Liver (tissue), 9 donors: Measurements from ENCODE around the gene SLC4A3. TPM values are rescaled to one million over a fixed set of nuclear protein-coding genes. Genes with fewer than 3 reads are reported as not detected.

Experiments used
- DNase-seq: peaks from one replicate; pipeline ENCODE4 v3.0.0-alpha.2; 2017; ENCODE audit warnings: low spot score
- H3K27ac ChIP-seq, 2 donors: one replicate each; pipeline ENCODE4 v1.7.0; 2013; ENCODE audit warnings: inconsistent platforms in 2 of 2, low read length in 2 of 2, control low read depth in 1 of 2, low read depth in 1 of 2, mild to moderate bottlenecking in 1 of 2
- H3K27me3 ChIP-seq, 4 donors: one replicate each; pipeline versions ENCODE4 v1.6.1 to v1.7.0; 2013; ENCODE audit warnings: low read length in 3 of 4, inconsistent platforms in 1 of 4, mild to moderate bottlenecking in 1 of 4, moderate library complexity in 1 of 4; ENCODE audit not compliant: control insufficient read depth in 4 of 4, insufficient read depth in 4 of 4
- H3K36me3 ChIP-seq, 4 donors: one replicate each; pipeline versions ENCODE4 v1.6.1 to v1.7.0; 2013; ENCODE audit warnings: low read length in 3 of 4, mild to moderate bottlenecking in 3 of 4, low read depth in 1 of 4, moderate library complexity in 1 of 4; ENCODE audit not compliant: control insufficient read depth in 4 of 4, insufficient read depth in 3 of 4
- H3K4me1 ChIP-seq, 4 donors: one replicate each; pipeline versions ENCODE4 v1.6.1 to v1.7.0; 2013; ENCODE audit warnings: low read length in 3 of 4, mild to moderate bottlenecking in 3 of 4, moderate library complexity in 1 of 4; ENCODE audit not compliant: control insufficient read depth in 4 of 4, insufficient read depth in 4 of 4
- H3K4me3 ChIP-seq, 3 donors: one replicate each; pipeline versions ENCODE4 v1.6.1 to v1.7.0; 2013; ENCODE audit warnings: low read length in 3 of 3, control low read depth in 1 of 3, low read depth in 1 of 3, mild to moderate bottlenecking in 1 of 3
- H3K9ac ChIP-seq, 2 donors: one replicate each; pipeline ENCODE4 v1.7.0; 2013; ENCODE audit warnings: low read length in 2 of 2, mild to moderate bottlenecking in 2 of 2, moderate library complexity in 2 of 2, control low read depth in 1 of 2, low read depth in 1 of 2
- H3K9me3 ChIP-seq, 4 donors: one replicate each; pipeline versions ENCODE4 v1.6.1 to v1.7.0; 2013; ENCODE audit warnings: low read length in 3 of 4; ENCODE audit not compliant: control insufficient read depth in 4 of 4
- CTCF ChIP-seq: fragments of 150-350 bp; IDR thresholded peaks from 2 replicates; pipeline ENCODE4 v1.5.1; 2017; ENCODE audit warnings: improper control_type of control experiment, low read depth, low read length; ENCODE audit not compliant: missing input control
- EGR1 ChIP-seq, 2 donors: IDR thresholded peaks; 2 replicates each; pipeline ENCODE4 v1.6.1; 2016 to 2018; ENCODE audit warnings: antibody characterized with exemption in 2 of 2, low read depth in 2 of 2
- FOXA1 ChIP-seq: IDR thresholded peaks from 2 replicates; pipeline ENCODE4 v1.6.1; 2016; ENCODE audit warnings: antibody characterized with exemption
- FOXA2 ChIP-seq: IDR thresholded peaks from 2 replicates; pipeline ENCODE4 v1.6.1; 2016; ENCODE audit warnings: antibody characterized with exemption
- GABPA ChIP-seq, 2 donors: IDR thresholded peaks in 1 of 2; conservative IDR thresholded peaks in 1 of 2; 2 replicates each; pipeline ENCODE4 v1.6.1; 2016; ENCODE audit warnings: antibody characterized with exemption in 2 of 2, mild to moderate bottlenecking in 1 of 2, moderate library complexity in 1 of 2
- HNF4A ChIP-seq, 2 donors: conservative IDR thresholded peaks; 2 replicates each; pipeline ENCODE4 v1.6.1; 2016; ENCODE audit warnings: antibody characterized with exemption in 2 of 2, mild to moderate bottlenecking in 2 of 2
- HNF4G ChIP-seq: IDR thresholded peaks from 2 replicates; pipeline ENCODE4 v1.6.1; 2016; ENCODE audit warnings: antibody characterized with exemption
- JUND ChIP-seq, 2 donors: IDR thresholded peaks; 2 replicates each; pipeline ENCODE4 v1.6.1; 2016; ENCODE audit warnings: antibody characterized with exemption in 2 of 2
- NR2F2 ChIP-seq: IDR thresholded peaks from 2 replicates; pipeline ENCODE4 v1.6.1; 2016; ENCODE audit warnings: antibody characterized with exemption
- RAD21 ChIP-seq, 2 donors: IDR thresholded peaks; 2 replicates each; pipeline ENCODE4 v1.6.1; 2016; ENCODE audit warnings: antibody characterized with exemption in 2 of 2, mild to moderate bottlenecking in 2 of 2
- RXRA ChIP-seq, 2 donors: IDR thresholded peaks; 2 replicates each; pipeline ENCODE4 v1.6.1; 2017 to 2018; ENCODE audit warnings: antibody characterized with exemption in 2 of 2, mild to moderate bottlenecking in 1 of 2
- SP1 ChIP-seq: IDR thresholded peaks from 2 replicates; pipeline ENCODE4 v1.6.1; 2018; ENCODE audit warnings: antibody characterized with exemption, mild to moderate bottlenecking
- TAF1 ChIP-seq: conservative IDR thresholded peaks from 2 replicates; pipeline ENCODE4 v1.6.1; 2016; ENCODE audit warnings: antibody characterized with exemption, mild to moderate bottlenecking
- YY1 ChIP-seq: IDR thresholded peaks from 2 replicates; pipeline ENCODE4 v1.6.1; 2016; ENCODE audit warnings: antibody characterized with exemption, mild to moderate bottlenecking
- whole genome bisulfite sequencing: extraction: QIAGEN DNeasy Blood & Tissue Kit; methylation state at CpG from one replicate; pipeline ENCODE4 v1.1.7; 2013; 5-methylcytosine and 5-hydroxymethylcytosine counted together
- polyA plus RNA-seq, 2 donors: library from polyadenylated mRNA; stranded (reverse) in 1 of 2; unstranded in 1 of 2; fragments of 200-250 nt in 1 of 2; fragments of >200 nt in 1 of 2; fragmentation: Nextera tagmentation in 1 of 2; extraction: Ambion mirVana in 1 of 2; gene quantifications; one replicate each; pipeline versions ENCODE4 v1.2.1 to v1.2.3, GENCODE V29; 2013 to 2015
- total RNA-seq, 2 donors: library from RNA; depleted of rRNA; stranded (reverse); fragments of >200 nt; gene quantifications; one replicate each; pipeline ENCODE4 v1.2.3, GENCODE V29; 2014
- TF ChIP-seq, protein P1 (sequence below): IDR thresholded peaks from 2 replicates; pipeline ENCODE4 v1.6.1; 2016; ENCODE audit warnings: antibody characterized with exemption
- TF ChIP-seq, protein P2 (sequence below): IDR thresholded peaks from 2 replicates; pipeline ENCODE4 v1.6.1; 2016; ENCODE audit warnings: antibody characterized with exemption
- TF ChIP-seq, protein P3 (sequence below): IDR thresholded peaks from 2 replicates; pipeline ENCODE4 v1.6.1; 2016; ENCODE audit warnings: antibody characterized with exemption, mild to moderate bottlenecking
- TF ChIP-seq, protein P4 (sequence below): IDR thresholded peaks from 2 replicates; pipeline ENCODE4 v1.6.1; 2016; ENCODE audit warnings: antibody characterized with exemption
- donor health status: healthy.
- donor health status: healthy.
- donor health status: healthy.
- donor health status: healthy.
- donor health status: healthy.

The SLC4A3 gene
- total and polyA plus RNA-seq, 4 donors: 0.08 to 0.19 (median 0.08) TPM

DNA sequence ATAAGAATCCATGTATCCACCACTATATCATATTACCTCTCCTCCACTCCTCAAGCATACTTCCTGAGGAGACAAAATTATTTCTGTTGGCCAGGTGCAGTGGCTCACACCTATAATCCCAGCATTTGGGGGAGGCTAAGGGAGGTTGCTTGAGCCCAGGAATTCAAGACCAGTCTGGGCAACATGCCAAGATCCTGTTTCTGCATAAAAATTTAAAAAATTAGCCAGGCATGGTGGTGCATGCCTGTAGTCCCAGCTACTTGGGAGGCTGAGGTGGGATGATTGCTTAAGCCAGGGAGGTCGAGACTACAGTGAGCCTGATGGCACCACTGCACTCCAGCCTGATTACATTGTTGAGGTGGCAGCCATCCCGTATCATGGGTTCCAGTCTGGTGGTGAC, 46.1 kb upstream of the SLC4A3 start (continued):
- TF ChIP-seq, protein P1, sequence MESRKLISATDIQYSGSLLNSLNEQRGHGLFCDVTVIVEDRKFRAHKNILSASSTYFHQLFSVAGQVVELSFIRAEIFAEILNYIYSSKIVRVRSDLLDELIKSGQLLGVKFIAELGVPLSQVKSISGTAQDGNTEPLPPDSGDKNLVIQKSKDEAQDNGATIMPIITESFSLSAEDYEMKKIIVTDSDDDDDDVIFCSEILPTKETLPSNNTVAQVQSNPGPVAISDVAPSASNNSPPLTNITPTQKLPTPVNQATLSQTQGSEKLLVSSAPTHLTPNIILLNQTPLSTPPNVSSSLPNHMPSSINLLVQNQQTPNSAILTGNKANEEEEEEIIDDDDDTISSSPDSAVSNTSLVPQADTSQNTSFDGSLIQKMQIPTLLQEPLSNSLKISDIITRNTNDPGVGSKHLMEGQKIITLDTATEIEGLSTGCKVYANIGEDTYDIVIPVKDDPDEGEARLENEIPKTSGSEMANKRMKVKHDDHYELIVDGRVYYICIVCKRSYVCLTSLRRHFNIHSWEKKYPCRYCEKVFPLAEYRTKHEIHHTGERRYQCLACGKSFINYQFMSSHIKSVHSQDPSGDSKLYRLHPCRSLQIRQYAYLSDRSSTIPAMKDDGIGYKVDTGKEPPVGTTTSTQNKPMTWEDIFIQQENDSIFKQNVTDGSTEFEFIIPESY: no peak
- TF ChIP-seq, protein P2, sequence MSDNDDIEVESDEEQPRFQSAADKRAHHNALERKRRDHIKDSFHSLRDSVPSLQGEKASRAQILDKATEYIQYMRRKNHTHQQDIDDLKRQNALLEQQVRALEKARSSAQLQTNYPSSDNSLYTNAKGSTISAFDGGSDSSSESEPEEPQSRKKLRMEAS: no peak
- TF ChIP-seq NR2F2: no peak
- TF ChIP-seq, protein P3, sequence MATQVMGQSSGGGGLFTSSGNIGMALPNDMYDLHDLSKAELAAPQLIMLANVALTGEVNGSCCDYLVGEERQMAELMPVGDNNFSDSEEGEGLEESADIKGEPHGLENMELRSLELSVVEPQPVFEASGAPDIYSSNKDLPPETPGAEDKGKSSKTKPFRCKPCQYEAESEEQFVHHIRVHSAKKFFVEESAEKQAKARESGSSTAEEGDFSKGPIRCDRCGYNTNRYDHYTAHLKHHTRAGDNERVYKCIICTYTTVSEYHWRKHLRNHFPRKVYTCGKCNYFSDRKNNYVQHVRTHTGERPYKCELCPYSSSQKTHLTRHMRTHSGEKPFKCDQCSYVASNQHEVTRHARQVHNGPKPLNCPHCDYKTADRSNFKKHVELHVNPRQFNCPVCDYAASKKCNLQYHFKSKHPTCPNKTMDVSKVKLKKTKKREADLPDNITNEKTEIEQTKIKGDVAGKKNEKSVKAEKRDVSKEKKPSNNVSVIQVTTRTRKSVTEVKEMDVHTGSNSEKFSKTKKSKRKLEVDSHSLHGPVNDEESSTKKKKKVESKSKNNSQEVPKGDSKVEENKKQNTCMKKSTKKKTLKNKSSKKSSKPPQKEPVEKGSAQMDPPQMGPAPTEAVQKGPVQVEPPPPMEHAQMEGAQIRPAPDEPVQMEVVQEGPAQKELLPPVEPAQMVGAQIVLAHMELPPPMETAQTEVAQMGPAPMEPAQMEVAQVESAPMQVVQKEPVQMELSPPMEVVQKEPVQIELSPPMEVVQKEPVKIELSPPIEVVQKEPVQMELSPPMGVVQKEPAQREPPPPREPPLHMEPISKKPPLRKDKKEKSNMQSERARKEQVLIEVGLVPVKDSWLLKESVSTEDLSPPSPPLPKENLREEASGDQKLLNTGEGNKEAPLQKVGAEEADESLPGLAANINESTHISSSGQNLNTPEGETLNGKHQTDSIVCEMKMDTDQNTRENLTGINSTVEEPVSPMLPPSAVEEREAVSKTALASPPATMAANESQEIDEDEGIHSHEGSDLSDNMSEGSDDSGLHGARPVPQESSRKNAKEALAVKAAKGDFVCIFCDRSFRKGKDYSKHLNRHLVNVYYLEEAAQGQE: no peak

DNA sequence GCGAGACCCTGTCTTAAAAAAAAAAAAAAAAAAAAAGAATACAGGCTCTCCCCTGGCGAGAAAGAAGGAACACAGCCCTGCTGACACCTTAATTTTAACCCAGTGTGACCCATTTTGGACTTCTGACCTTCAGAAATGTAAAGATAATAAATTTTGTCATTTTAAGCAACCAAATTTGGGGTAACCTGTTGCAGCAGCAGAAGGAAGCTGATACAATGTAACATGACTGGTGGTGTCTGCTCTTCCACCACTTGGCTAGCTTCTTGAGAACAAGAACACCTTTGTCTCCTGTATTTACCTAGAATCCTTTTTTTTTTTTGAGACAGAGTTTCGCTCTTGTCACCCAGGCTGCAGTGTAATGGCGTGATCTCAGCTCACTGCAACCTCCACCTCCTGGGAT, 36.3 kb upstream of the SLC4A3 start:
- Histone ChIP-seq H3K4me1 (no peaks in the 10 kb centered on the region), H3K9ac (no peak overlapping the region), H3K27me3 (no peaks in the 10 kb centered on the region), H3K9me3 (no peaks in the 10 kb centered on the region), H3K27ac (no peak overlapping the region), H3K36me3 (no peaks in the 10 kb centered on the region), H3K4me3 (no peak overlapping the region)
- WGBS: 64% methylated on average over 4 of the region's 4 CpGs
- TF ChIP-seq TAF1: no peak
- TF ChIP-seq RAD21 (IDR thresholded peaks at IDR 0.05): no peak
- DNase-seq: no peak

GRCh38 chr2:219592736-219593135, 34.7 kb upstream of the SLC4A3 start:
- Histone ChIP-seq H3K27me3 (no peaks in the 10 kb centered on the region), H3K36me3 (no peaks in the 10 kb centered on the region), H3K4me1 (peaks cover 0 to 6% (median 4%) of the 10 kb centered on the region in 4 donors), H3K27ac (no peak overlapping the region), H3K9ac (no peak overlapping the region), H3K4me3 (no peak overlapping the region), H3K9me3 (no peaks in the 10 kb centered on the region)
- no peak for DNase-seq
- 83% methylated on average over 6 of the region's 6 CpGs for WGBS
- TF ChIP-seq RXRA (IDR thresholded peaks at IDR 0.05) (no peak), YY1 (no peak), FOXA1 (no peak), SP1 (no peak), HNF4A (conservative IDR thresholded peaks at IDR 0.05) (no peak), EGR1 (IDR thresholded peaks at IDR 0.05; ENCODE audit: low read depth in 2 of 2) (no peak), FOXA2 (no peak), JUND (IDR thresholded peaks at IDR 0.05) (no peak), TAF1 (no peak), GABPA (IDR thresholded peaks at IDR 0.05 in 1 of 2, conservative IDR thresholded peaks at IDR 0.05 in 1 of 2) (no peak), CTCF (no peak), HNF4G (no peak), NR2F2 (no peak), RAD21 (IDR thresholded peaks at IDR 0.05) (no peak)
- TF ChIP-seq, protein P1: no peak
- TF ChIP-seq, protein P4, sequence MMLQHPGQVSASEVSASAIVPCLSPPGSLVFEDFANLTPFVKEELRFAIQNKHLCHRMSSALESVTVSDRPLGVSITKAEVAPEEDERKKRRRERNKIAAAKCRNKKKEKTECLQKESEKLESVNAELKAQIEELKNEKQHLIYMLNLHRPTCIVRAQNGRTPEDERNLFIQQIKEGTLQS: no peak
- TF ChIP-seq, protein P2: no peak
